ENCODE results near the gene ZNF439.

GRCh38 chr19:11814029-11814699, 34.4 kb upstream of the ZNF439 start, which contains the start of gene ZNF440:
- no peak for TF ChIP-seq CTCF (conservative IDR thresholded peaks at IDR 0.05; ENCODE audit: low read length)
- no peak for TF ChIP-seq EZH2phosphoT487 (IDR thresholded peaks at IDR 0.05; ENCODE audit: borderline replicate concordance)

All from Loucy (cell line).